LNCaP clone FGC (cell line): ENCODE results near the gene FUCA1.
"Not testable (repeated sequence)": the region's sequence is repeated elsewhere in the genome, so short reads cannot be mapped to it uniquely, and the experiment has no call there.

Source experiments
- DNase-seq: peaks from one replicate; pipeline ENCODE4 v3.0.0-alpha.2; 2011; ENCODE audit warnings: low read depth
- H3K4me3 ChIP-seq: 2 replicates; pipeline ENCODE4 v1.5.1; 2011; ENCODE audit warnings: mild to moderate bottlenecking, low read depth, low read length, control low read depth
- CTCF ChIP-seq: IDR thresholded peaks from 2 replicates; pipeline ENCODE4 v1.5.1; 2012; ENCODE audit warnings: mild to moderate bottlenecking; ENCODE audit not compliant: control insufficient read depth, insufficient read depth; ENCODE audit errors: extremely low read depth

Gene FUCA1

GRCh38 chr1:23843644-23844043 is 24.4 kb downstream of the FUCA1 start:
- DNase-seq, result no peak
- no peak for TF ChIP-seq CTCF
- H3K4me3 ChIP-seq, result no peak overlapping the region

- H3K4me3 ChIP-seq, result peak overlapping the region; percentile 32; the same call in 1 of the 2 replicates
- no peak for DNase-seq
- TF ChIP-seq CTCF, result no peak
Observed at GRCh38 chr1:23838401-23838866, 29.7 kb downstream of the FUCA1 start.

GRCh38 chr1:23837908-23838307 is 30.2 kb downstream of the FUCA1 start:
- TF ChIP-seq CTCF, result no peak
- no peak for DNase-seq
- no peak overlapping the region for H3K4me3 ChIP-seq

GRCh38 chr1:23836037-23836436 is 32.1 kb downstream of the FUCA1 start:
- H3K4me3 ChIP-seq, result no peak overlapping the region
- no peak for DNase-seq
- TF ChIP-seq CTCF, result no peak

GRCh38 chr1:23834156-23834555 is 33.9 kb downstream of the FUCA1 start:
- DNase-seq, H3K4me3 ChIP-seq: not testable (repeated sequence)

GRCh38 chr1:23827717-23828116 is 40.4 kb downstream of the FUCA1 start:
- DNase-seq, result no peak
- no peak overlapping the region for H3K4me3 ChIP-seq
- no peak for TF ChIP-seq CTCF

- DNase-seq, H3K4me3 ChIP-seq: not testable (repeated sequence)
Observed at GRCh38 chr1:23826590-23826989, 41.5 kb downstream of the FUCA1 start.

GRCh38 chr1:23825762-23826522 is 42.1 kb downstream of the FUCA1 start:
- peak overlapping the region; percentile 93 for H3K4me3 ChIP-seq
- TF ChIP-seq CTCF, result no peak
- DNase-seq, result no peak
